Activated naive CD4-positive, alpha-beta T cell treated with anti-CD3 and anti-CD28 coated beads, Interleukin-2, amount 50 U/mL, for 24 hours (primary cell): ENCODE data around the gene RASAL2.

Experiments
- H3K27ac Mint-ChIP-seq: one replicate; pipeline ENCODE4 v1.8.0; 2021; ENCODE audit warnings: mild to moderate bottlenecking, mixed read lengths
- H3K27me3 Mint-ChIP-seq: one replicate; pipeline ENCODE4 v1.8.0; 2021; ENCODE audit warnings: mixed read lengths
- H3K36me3 Mint-ChIP-seq: one replicate; pipeline ENCODE4 v1.8.0; 2021; ENCODE audit warnings: mixed read lengths
- H3K4me1 Mint-ChIP-seq: one replicate; pipeline ENCODE4 v1.8.0; 2021; ENCODE audit warnings: mixed read lengths
- H3K4me3 Mint-ChIP-seq: one replicate; pipeline ENCODE4 v1.8.0; 2021; ENCODE audit warnings: mild to moderate bottlenecking, mixed read lengths
- H3K9me3 Mint-ChIP-seq: one replicate; pipeline ENCODE4 v1.8.0; 2021; ENCODE audit warnings: mixed read lengths

RASAL2 gene

DNA sequence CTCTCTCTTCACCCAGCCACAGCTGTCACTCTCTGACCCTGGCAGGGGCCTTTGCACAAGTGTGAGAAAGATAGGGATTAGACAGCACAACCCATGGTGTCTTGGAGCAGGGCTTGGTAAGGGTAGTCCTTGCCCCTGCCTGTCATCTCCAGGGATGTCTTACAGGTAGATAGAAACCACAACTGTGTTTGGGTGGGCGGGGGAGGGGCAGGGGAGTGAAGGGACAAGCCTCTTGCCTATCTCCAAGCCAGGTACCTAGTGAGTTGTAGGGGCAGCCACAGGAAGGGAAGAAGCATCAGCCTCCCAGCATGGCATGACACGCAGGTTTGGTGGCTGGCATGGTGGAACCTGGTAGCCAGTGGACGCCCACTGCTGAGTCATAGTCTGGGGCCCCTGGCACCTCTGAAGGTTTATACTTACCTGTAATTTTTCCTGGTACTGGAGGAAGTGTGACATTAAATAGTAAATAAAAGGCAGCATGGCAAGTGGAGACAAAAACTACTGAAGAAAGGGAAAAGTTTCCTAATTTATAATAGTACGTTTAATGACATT lies 305.3 kb downstream of the RASAL2 start:
- Mint-ChIP-seq H3K9me3 (no peaks in the 10 kb centered on the region), H3K27ac (no peak overlapping the region), H3K27me3 (peaks cover 2% of the 10 kb centered on the region), H3K4me3 (no peak overlapping the region), H3K36me3 (no peaks in the 10 kb centered on the region), H3K4me1 (no peaks in the 10 kb centered on the region)

DNA sequence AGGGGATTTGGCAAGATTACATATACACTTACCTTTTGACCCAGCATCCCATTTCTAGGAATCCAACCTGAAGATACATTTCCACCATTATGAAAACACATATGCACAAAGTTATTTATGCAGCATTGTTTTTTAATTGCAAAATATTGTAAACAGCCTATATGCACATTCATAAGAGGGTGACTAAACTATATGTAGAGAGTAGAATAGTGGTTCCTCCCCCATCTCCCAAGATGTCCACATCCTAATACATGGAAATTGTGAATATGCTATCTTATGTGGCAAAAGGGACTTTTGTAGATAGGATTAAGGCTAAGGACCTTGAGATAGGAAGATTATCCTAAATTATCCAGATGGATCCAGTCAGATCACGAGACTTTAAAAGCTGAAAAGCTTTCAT lies 311.2 kb downstream of the RASAL2 start:
- Mint-ChIP-seq H3K9me3 (peaks cover 5% of the 10 kb centered on the region), H3K36me3 (no peaks in the 10 kb centered on the region), H3K27ac (no peak overlapping the region), H3K4me3 (no peak overlapping the region), H3K27me3 (peaks cover 2% of the 10 kb centered on the region), H3K4me1 (no peaks in the 10 kb centered on the region)

- Mint-ChIP-seq H3K36me3 (no peaks in the 10 kb centered on the region), H3K4me1 (no peaks in the 10 kb centered on the region), H3K27ac (no peak overlapping the region), H3K9me3 (peaks cover 10% of the 10 kb centered on the region), H3K4me3 (no peak overlapping the region), H3K27me3 (peaks cover 8% of the 10 kb centered on the region)
These were observed 313.3 kb downstream of the RASAL2 start for GRCh38 chr1:178407215-178407614.

- peaks cover 10% of the 10 kb centered on the region for H3K9me3 Mint-ChIP-seq
- no peaks in the 10 kb centered on the region for H3K4me1 Mint-ChIP-seq
- H3K27me3 Mint-ChIP-seq, result peaks cover 8% of the 10 kb centered on the region
- H3K36me3 Mint-ChIP-seq, result no peaks in the 10 kb centered on the region
- no peak overlapping the region for H3K27ac Mint-ChIP-seq
- H3K4me3 Mint-ChIP-seq, result no peak overlapping the region
These were observed 313.8 kb downstream of the RASAL2 start for GRCh38 chr1:178407655-178408054.

GRCh38 chr1:178408871-178409270 lies 315.0 kb downstream of the RASAL2 start:
- H3K4me3 Mint-ChIP-seq, result no peak overlapping the region
- peaks cover 8% of the 10 kb centered on the region for H3K27me3 Mint-ChIP-seq
- H3K36me3 Mint-ChIP-seq, result no peaks in the 10 kb centered on the region
- no peaks in the 10 kb centered on the region for H3K4me1 Mint-ChIP-seq
- no peak overlapping the region for H3K27ac Mint-ChIP-seq
- H3K9me3 Mint-ChIP-seq, result peaks cover 16% of the 10 kb centered on the region

DNA sequence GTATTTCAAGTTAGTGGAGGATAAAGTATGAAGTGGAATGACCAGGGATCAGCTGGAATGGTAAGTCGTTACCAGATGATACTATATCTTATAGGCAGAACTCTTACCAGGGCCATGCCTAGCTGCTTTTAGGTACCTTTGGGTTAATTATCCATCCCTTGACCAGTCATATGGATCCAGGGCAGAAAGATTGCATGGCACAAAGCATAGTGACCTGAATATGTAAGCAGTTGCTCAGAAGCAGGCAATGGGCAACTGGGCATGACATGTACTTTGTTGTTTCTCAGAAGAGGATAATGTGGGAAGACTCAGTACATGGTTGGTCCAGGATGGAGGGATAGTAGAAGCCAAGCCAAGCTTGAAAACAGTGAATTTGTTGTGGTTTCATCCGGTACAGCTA lies 315.6 kb downstream of the RASAL2 start:
- Mint-ChIP-seq H3K36me3 (no peaks in the 10 kb centered on the region), H3K27me3 (peaks cover 8% of the 10 kb centered on the region), H3K4me1 (no peaks in the 10 kb centered on the region), H3K27ac (no peak overlapping the region), H3K4me3 (no peak overlapping the region), H3K9me3 (peaks cover 16% of the 10 kb centered on the region)

DNA sequence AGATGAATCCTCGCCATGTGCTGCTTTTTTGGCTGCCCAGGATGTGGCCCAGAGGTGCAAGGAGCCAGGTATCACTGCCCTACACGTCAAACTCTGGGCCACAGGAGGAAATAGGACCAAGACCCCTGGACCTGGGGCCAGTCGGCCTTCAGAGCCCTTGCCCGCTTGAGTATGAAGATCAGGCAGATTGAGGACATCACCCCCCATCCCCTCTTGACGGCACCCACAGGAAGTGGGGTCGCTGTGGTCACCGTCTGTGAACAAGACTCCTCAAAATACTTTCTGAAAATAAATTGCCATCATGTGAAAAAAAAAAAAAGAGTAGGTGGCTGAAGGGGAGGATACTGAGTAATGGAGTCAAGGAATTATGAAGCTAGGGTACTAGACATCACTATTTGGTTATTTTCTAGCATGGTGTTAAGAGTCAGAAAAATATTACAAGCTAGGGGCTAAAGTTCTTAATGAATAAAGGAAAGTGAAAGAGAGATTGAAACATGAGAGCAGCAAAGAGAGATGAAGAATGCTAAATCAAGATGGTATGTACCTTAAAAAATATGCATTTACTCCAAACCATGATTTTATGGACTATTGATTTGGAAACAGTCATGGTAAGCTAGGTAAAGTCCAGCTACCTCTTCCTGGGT lies 318.0 kb downstream of the RASAL2 start:
- no peaks in the 10 kb centered on the region for H3K4me1 Mint-ChIP-seq

DNA sequence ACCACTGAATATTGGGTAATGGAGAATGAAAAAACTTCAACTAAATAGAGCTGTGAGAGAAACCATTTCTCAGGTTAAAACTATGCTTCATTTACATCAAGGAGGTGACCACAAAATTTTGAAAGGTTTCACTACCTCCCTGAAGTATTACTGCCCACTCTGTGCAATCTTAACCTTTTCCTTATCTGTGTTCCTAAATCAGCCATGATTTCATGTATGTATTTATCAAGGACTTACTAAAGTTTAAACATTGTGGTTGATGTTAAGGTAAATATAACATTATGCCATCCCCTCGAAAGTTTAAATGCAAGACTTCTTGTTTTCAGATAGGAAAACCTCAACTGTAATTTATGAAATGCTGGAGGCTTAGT lies 318.5 kb downstream of the RASAL2 start:
- H3K36me3 Mint-ChIP-seq, result no peaks in the 10 kb centered on the region
- no peaks in the 10 kb centered on the region for H3K4me1 Mint-ChIP-seq
- H3K9me3 Mint-ChIP-seq, result peaks cover 16% of the 10 kb centered on the region
- no peak overlapping the region for H3K4me3 Mint-ChIP-seq
- H3K27ac Mint-ChIP-seq, result no peak overlapping the region
- peaks cover 10% of the 10 kb centered on the region for H3K27me3 Mint-ChIP-seq

More for the DNA sequence above, 318.0 kb downstream of the RASAL2 start:
- no peak overlapping the region for H3K4me3 Mint-ChIP-seq
- H3K9me3 Mint-ChIP-seq, result peaks cover 16% of the 10 kb centered on the region
- H3K27ac Mint-ChIP-seq, result no peak overlapping the region
- no peaks in the 10 kb centered on the region for H3K36me3 Mint-ChIP-seq
- H3K27me3 Mint-ChIP-seq, result peaks cover 8% of the 10 kb centered on the region

GRCh38 chr1:178417858-178418257 lies 324.0 kb downstream of the RASAL2 start:
- H3K36me3 Mint-ChIP-seq, result no peaks in the 10 kb centered on the region
- no peak overlapping the region for H3K4me3 Mint-ChIP-seq
- no peaks in the 10 kb centered on the region for H3K4me1 Mint-ChIP-seq
- H3K27me3 Mint-ChIP-seq, result peaks cover 5% of the 10 kb centered on the region
- H3K9me3 Mint-ChIP-seq, result peaks cover 6% of the 10 kb centered on the region
- H3K27ac Mint-ChIP-seq, result no peak overlapping the region

- Mint-ChIP-seq H3K4me1 (no peaks in the 10 kb centered on the region), H3K27ac (no peak overlapping the region), H3K9me3 (peaks cover 4% of the 10 kb centered on the region), H3K4me3 (no peak overlapping the region), H3K27me3 (peaks cover 6% of the 10 kb centered on the region), H3K36me3 (no peaks in the 10 kb centered on the region)
These were observed 324.5 kb downstream of the RASAL2 start for GRCh38 chr1:178418284-178418955.

GRCh38 chr1:178434360-178434759 lies 340.5 kb downstream of the RASAL2 start:
- Mint-ChIP-seq H3K4me1 (no peaks in the 10 kb centered on the region), H3K27ac (no peak overlapping the region), H3K27me3 (peaks cover 5% of the 10 kb centered on the region), H3K36me3 (no peaks in the 10 kb centered on the region), H3K4me3 (no peak overlapping the region), H3K9me3 (no peaks in the 10 kb centered on the region)

- peaks cover 5% of the 10 kb centered on the region for H3K27me3 Mint-ChIP-seq
- no peaks in the 10 kb centered on the region for H3K4me1 Mint-ChIP-seq
- no peak overlapping the region for H3K27ac Mint-ChIP-seq
- H3K36me3 Mint-ChIP-seq, result no peaks in the 10 kb centered on the region
- H3K4me3 Mint-ChIP-seq, result no peak overlapping the region
- H3K9me3 Mint-ChIP-seq, result no peaks in the 10 kb centered on the region
These were observed 341.1 kb downstream of the RASAL2 start for GRCh38 chr1:178434899-178435435.

- Mint-ChIP-seq H3K27me3 (peaks cover 5% of the 10 kb centered on the region), H3K4me3 (no peak overlapping the region), H3K4me1 (no peaks in the 10 kb centered on the region), H3K27ac (no peak overlapping the region), H3K9me3 (no peaks in the 10 kb centered on the region), H3K36me3 (no peaks in the 10 kb centered on the region)
These were observed 343.0 kb downstream of the RASAL2 start for GRCh38 chr1:178436899-178437298.

DNA sequence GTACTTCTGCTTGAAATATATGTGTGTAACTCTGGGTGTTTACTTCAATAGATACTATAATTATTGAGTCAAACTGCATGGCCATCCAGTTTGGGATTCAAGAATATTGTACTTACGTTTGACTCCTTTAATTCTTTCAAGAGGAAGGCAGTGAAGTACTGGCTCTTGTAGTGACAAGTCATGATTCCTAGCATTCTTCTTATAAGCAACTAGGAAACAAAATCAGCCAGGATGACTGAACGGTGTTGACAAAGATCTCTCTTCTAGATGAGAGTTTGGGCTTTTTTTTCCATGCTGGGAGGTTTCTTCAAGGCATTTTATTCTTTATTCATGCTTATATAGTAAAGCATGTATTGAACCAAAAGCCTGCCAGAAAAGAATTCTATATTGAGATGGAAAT lies 344.5 kb downstream of the RASAL2 start:
- peaks cover 11% of the 10 kb centered on the region for H3K27me3 Mint-ChIP-seq
- H3K9me3 Mint-ChIP-seq, result no peaks in the 10 kb centered on the region

DNA sequence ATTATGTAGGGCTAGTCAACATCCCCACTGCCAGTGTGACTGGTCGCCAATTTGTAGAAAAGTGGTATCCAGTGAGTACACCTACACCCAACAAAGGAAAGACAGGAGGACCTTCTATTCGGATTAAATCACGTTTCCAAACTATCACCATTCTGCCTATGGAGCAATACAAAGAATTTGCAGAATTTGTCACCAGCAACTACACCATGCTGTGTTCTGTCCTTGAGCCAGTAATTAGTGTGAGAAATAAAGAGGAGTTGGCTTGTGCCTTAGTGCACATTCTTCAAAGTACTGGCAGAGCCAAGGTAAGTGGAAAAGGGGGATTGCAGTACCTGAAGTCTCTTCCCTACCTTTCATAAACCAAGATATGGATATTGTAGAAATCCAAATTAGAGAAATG lies 349.0 kb downstream of the RASAL2 start:
- no peaks in the 10 kb centered on the region for H3K36me3 Mint-ChIP-seq
- H3K4me1 Mint-ChIP-seq, result no peaks in the 10 kb centered on the region
- H3K9me3 Mint-ChIP-seq, result no peaks in the 10 kb centered on the region
- peaks cover 8% of the 10 kb centered on the region for H3K27me3 Mint-ChIP-seq
- no peak overlapping the region for H3K27ac Mint-ChIP-seq
- H3K4me3 Mint-ChIP-seq, result no peak overlapping the region

More for the DNA sequence above, 344.5 kb downstream of the RASAL2 start:
- no peaks in the 10 kb centered on the region for H3K4me1 Mint-ChIP-seq
- H3K27ac Mint-ChIP-seq, result no peak overlapping the region
- H3K4me3 Mint-ChIP-seq, result no peak overlapping the region
- H3K36me3 Mint-ChIP-seq, result no peaks in the 10 kb centered on the region

- Mint-ChIP-seq H3K9me3 (no peaks in the 10 kb centered on the region), H3K27me3 (no peaks in the 10 kb centered on the region), H3K4me3 (no peak overlapping the region), H3K4me1 (no peaks in the 10 kb centered on the region), H3K27ac (no peak overlapping the region), H3K36me3 (no peaks in the 10 kb centered on the region)
These were observed 357.0 kb downstream of the RASAL2 start for GRCh38 chr1:178450871-178451270.
